ENCODE results near the gene UFD1. TPM values are rescaled to one million over a fixed set of nuclear protein-coding genes. Genes with fewer than 3 reads are reported as not detected.

The UFD1 gene
- total and polyA plus RNA-seq, 4 donors = 23.1 to 111 (median 70.0) TPM

DNA sequence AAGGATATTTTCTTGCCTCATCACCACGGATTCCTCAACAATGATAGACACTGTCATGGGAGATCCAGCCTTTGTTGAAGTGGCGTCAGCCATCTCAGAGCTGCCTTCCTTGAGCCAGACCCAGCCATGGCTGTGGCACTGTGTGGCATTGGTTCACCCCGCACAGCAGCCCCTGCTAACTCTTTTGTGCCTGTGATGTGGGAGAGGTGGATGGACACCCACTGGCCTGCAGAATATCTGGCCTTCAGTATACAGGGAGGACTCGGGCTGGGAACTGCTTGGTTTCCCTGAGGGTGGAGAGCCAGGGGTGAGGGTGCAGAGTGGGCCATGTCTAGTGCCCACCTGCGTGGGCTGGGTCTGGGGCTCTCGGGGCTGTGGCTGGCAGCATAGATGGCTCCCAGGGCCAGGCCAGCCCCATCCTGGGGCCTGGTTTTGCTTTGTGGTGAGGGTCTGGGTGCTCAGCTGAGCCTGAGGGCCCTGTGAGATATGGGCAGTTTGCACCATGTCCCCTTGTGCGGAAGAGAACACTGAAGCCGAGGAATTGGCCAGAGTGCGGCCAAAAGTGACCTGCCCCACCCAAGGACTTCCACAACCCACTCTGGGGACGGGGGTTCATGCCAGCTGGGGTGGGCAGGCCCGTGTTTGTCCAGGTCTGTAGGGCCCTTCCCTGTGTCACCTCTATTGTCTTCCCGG lies 39.1 kb upstream of the UFD1 start:
- 85 to 90% methylated on average over 12 of the region's 12 CpGs for WGBS, 2 donors
- Histone ChIP-seq H3K9ac (ENCODE audit: insufficient read depth in 1 of 2, low read length in 2 of 2) (no peak overlapping the region), H3K9me3 (ENCODE audit: control insufficient read depth in 4 of 4, insufficient read depth in 3 of 4, low read length in 3 of 4) (no peaks in the 10 kb centered on the region), H3K4me1 (ENCODE audit: control insufficient read depth in 5 of 5, insufficient read depth in 5 of 5, low read length in 5 of 5) (peaks cover 0 to 4% (median 0%) of the 10 kb centered on the region in 5 donors), H3K27ac (ENCODE audit: low read depth in 1 of 2, low read length in 1 of 2) (peak overlapping the region in 1 of 2 donors; percentile 17), H3K36me3 (ENCODE audit: control insufficient read depth in 4 of 4, insufficient read depth in 4 of 4, low read length in 4 of 4) (peaks cover 0 to 6% (median 0%) of the 10 kb centered on the region in 4 donors), H3K27me3 (ENCODE audit: control insufficient read depth in 3 of 3, insufficient read depth in 3 of 3, low read length in 2 of 3) (peaks cover 0 to 4% (median 0%) of the 10 kb centered on the region in 3 donors), H3K4me3 (no peak overlapping the region)
- DNase-seq (no peak), ATAC-seq (ENCODE audit: insufficient read depth, low FRiP score) (no peak)
- TF ChIP-seq, protein P1, sequence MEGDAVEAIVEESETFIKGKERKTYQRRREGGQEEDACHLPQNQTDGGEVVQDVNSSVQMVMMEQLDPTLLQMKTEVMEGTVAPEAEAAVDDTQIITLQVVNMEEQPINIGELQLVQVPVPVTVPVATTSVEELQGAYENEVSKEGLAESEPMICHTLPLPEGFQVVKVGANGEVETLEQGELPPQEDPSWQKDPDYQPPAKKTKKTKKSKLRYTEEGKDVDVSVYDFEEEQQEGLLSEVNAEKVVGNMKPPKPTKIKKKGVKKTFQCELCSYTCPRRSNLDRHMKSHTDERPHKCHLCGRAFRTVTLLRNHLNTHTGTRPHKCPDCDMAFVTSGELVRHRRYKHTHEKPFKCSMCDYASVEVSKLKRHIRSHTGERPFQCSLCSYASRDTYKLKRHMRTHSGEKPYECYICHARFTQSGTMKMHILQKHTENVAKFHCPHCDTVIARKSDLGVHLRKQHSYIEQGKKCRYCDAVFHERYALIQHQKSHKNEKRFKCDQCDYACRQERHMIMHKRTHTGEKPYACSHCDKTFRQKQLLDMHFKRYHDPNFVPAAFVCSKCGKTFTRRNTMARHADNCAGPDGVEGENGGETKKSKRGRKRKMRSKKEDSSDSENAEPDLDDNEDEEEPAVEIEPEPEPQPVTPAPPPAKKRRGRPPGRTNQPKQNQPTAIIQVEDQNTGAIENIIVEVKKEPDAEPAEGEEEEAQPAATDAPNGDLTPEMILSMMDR (IDR thresholded peaks at IDR 0.05; ENCODE audit: control extremely low read depth, extremely low read depth) = no peak

DNA sequence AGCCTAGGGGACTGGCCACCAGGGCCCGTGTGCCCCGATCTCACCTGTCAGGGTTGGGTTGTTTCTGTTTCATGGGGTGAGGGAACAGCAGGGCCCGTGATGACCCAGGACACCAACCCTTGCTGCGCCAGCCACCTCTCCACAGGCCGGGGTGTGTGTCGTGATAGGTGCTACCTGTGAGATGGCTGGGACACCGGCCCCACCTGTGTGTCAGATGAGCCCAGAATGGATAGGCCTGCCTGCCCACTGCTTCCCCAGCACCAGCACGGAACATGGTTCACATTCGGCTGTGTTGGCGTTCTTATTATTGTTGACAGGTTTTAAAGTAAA lies 38.1 kb upstream of the UFD1 start:
- Histone ChIP-seq H3K9ac (ENCODE audit: insufficient read depth in 1 of 2, low read length in 2 of 2) (no peak overlapping the region), H3K9me3 (ENCODE audit: control insufficient read depth in 4 of 4, insufficient read depth in 3 of 4, low read length in 3 of 4) (no peaks in the 10 kb centered on the region), H3K27ac (ENCODE audit: low read depth in 1 of 2, low read length in 1 of 2) (no peak overlapping the region), H3K4me1 (ENCODE audit: control insufficient read depth in 5 of 5, insufficient read depth in 5 of 5, low read length in 5 of 5) (no peaks in the 10 kb centered on the region), H3K36me3 (ENCODE audit: control insufficient read depth in 4 of 4, insufficient read depth in 4 of 4, low read length in 4 of 4) (no peaks in the 10 kb centered on the region), H3K4me3 (no peak overlapping the region), H3K27me3 (ENCODE audit: control insufficient read depth in 3 of 3, insufficient read depth in 3 of 3, low read length in 2 of 3) (no peaks in the 10 kb centered on the region)
- ATAC-seq (ENCODE audit: insufficient read depth, low FRiP score) = no peak
- DNase-seq = no peak
- WGBS, 2 donors = 96 to 97% methylated on average over 10 of the region's 10 CpGs
- TF ChIP-seq, protein P1 (IDR thresholded peaks at IDR 0.05; ENCODE audit: control extremely low read depth, extremely low read depth) = no peak

DNA sequence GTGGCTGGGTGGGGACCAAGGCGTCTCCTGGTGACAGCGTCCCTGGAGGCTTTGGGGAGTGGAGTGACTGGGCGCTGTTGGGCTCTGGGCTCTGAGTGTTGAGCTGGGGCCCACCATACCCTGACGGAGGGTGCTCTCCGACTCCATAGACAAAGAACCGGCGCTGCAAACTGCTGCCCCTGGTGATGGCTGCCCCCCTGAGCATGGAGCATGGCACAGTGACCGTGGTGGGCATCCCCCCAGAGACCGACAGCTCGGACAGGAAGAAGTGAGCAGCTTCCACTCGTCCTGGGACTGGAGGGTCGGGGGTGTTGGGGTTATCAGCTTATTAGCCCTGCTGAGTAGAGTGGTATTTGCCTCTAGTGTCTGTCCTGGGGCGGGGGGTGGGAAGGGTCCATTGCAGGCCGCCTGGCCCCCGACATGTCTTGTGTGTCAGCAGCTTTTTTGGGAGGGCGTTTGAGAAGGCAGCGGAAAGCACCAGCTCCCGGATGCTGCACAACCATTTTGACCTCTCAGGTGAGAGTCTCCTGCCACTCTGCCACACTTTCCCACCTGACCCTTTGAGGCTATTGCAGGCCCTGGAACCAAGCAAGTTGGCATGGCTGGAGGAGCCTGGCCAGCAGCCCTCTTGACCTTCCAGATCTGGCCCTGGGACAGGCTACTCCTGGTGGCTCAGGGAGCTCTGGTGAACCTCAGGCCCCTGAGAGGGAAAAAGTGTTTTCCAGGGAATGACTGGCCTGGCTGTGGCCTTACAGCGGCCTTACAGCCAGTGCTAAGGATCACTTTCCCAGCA lies 37.6 kb upstream of the UFD1 start:
- Histone ChIP-seq H3K27ac (ENCODE audit: low read depth in 1 of 2, low read length in 1 of 2) (no peak overlapping the region), H3K27me3 (ENCODE audit: control insufficient read depth in 3 of 3, insufficient read depth in 3 of 3, low read length in 2 of 3) (no peaks in the 10 kb centered on the region), H3K4me3 (no peak overlapping the region), H3K4me1 (ENCODE audit: control insufficient read depth in 5 of 5, insufficient read depth in 5 of 5, low read length in 5 of 5) (no peaks in the 10 kb centered on the region), H3K9ac (ENCODE audit: insufficient read depth in 1 of 2, low read length in 2 of 2) (no peak overlapping the region), H3K9me3 (ENCODE audit: control insufficient read depth in 4 of 4, insufficient read depth in 3 of 4, low read length in 3 of 4) (no peaks in the 10 kb centered on the region), H3K36me3 (ENCODE audit: control insufficient read depth in 4 of 4, insufficient read depth in 4 of 4, low read length in 4 of 4) (no peaks in the 10 kb centered on the region)
- no peak for DNase-seq
- 94 to 96% methylated on average over 19 of the region's 19 CpGs for WGBS, 2 donors
- TF ChIP-seq, protein P1 (IDR thresholded peaks at IDR 0.05; ENCODE audit: control extremely low read depth, extremely low read depth) = no peak
- no peak for ATAC-seq (ENCODE audit: insufficient read depth, low FRiP score)
